HUES6 (cell line): ENCODE results near the gene TOR1A.
"Not testable (repeated sequence)": the region's sequence is repeated elsewhere in the genome, so short reads cannot be mapped to it uniquely, and the experiment has no call there.

ENCODE experiments used
- H3K27ac ChIP-seq: 2 replicates; pipeline ENCODE4 v1.7.0; 2013; ENCODE audit warnings: low read depth, mild to moderate bottlenecking, low read length, inconsistent platforms
- H3K27me3 ChIP-seq: 2 replicates; pipeline ENCODE4 v1.6.1; 2013; ENCODE audit warnings: low read length; ENCODE audit not compliant: control insufficient read depth, insufficient read depth
- H3K36me3 ChIP-seq: 2 replicates; pipeline ENCODE4 v1.6.1; 2013; ENCODE audit warnings: low read length; ENCODE audit not compliant: control insufficient read depth, insufficient read depth
- H3K4me1 ChIP-seq: 2 replicates; pipeline ENCODE4 v1.6.1; 2013; ENCODE audit warnings: low read length; ENCODE audit not compliant: control insufficient read depth, insufficient read depth
- H3K4me3 ChIP-seq: 2 replicates; pipeline ENCODE4 v1.5.1; 2013; ENCODE audit warnings: low read depth, low read length
- H3K9ac ChIP-seq: one replicate; pipeline ENCODE4 v1.6.1; 2013; ENCODE audit warnings: mild to moderate bottlenecking, low read length
- H3K9me3 ChIP-seq: 2 replicates; pipeline ENCODE4 v1.6.1; 2013; ENCODE audit warnings: low read depth, low read length; ENCODE audit not compliant: control insufficient read depth, insufficient read depth

Gene TOR1A

DNA sequence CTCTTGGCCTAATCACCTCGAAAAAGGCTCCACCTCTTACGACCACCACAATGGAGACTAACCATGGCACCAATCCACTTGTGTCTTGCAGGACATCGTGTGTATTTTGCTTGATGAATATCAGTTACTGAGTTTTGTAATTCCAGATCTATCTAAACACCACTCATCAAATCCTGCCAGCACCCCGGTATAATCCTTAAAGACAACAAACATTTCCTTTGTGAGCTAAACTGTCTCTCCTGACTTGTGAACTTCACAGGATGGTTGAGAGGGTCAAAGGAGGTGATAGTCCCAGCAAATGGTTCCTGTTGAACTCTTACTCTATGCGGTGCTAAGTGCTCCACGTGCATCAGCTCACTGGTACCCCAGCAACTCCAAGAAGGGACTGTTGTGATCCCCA, 25.0 kb downstream of the TOR1A start:
- no peak overlapping the region for H3K27ac ChIP-seq
- no peak overlapping the region for H3K4me3 ChIP-seq
- H3K4me1 ChIP-seq: peaks cover 2% of the 10 kb centered on the region; the same call in 1 of the 2 replicates
- H3K9me3 ChIP-seq: no peaks in the 10 kb centered on the region
- H3K27me3 ChIP-seq: peaks cover 7% of the 10 kb centered on the region; the same call in 1 of the 2 replicates
- H3K36me3 ChIP-seq: no peaks in the 10 kb centered on the region
- H3K9ac ChIP-seq: no peak overlapping the region

DNA sequence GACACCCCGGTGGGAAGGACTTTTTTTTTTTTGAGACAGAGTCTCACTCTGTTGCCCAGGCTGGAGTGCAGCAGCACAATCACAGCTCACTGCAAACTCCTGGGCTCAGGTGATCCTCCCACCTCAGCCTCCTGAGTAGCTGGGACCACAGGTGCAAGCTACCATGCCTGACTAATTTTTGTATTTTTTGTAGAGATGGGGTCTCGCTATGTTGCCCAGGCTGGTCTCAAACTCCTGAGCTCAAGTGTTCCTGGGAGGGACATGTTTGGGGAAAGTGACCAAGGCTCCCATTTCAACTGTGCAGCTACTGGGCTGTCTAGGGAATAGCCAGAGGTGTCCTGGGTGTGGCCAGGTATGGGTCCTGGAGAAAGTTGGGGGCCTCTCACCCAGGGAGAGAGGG, 27.9 kb downstream of the TOR1A start:
- H3K9ac ChIP-seq, H3K4me3 ChIP-seq, H3K27ac ChIP-seq: not testable (repeated sequence)

DNA sequence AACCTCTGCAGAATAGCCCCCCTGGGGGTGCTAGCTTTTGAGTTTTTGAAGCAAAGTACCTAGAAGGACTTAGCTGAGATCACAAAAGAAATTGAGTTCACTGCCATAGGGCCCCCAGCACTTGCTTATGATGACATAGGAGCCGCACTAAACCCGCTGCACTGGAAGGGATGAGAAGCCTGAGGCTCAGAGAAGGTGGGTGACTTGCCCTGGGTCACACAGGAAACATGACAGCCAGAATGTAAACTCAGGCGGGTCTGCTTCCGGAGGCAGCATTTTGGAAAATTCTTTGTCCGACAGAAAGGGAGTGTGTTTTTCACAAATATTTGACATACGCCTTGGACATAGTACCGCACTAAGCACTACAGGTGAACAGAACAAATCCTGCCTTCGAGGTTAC, 29.4 kb downstream of the TOR1A start:
- H3K4me3 ChIP-seq: no peak overlapping the region
- no peaks in the 10 kb centered on the region for H3K9me3 ChIP-seq
- no peak overlapping the region for H3K27ac ChIP-seq
- H3K4me1 ChIP-seq: no peaks in the 10 kb centered on the region
- H3K27me3 ChIP-seq: peaks cover 7% of the 10 kb centered on the region; the same call in 1 of the 2 replicates
- no peak overlapping the region for H3K9ac ChIP-seq
- H3K36me3 ChIP-seq: no peaks in the 10 kb centered on the region

More for the DNA sequence above, 27.9 kb downstream of the TOR1A start:
- not testable (repeated sequence) for H3K36me3 ChIP-seq, H3K9me3 ChIP-seq, H3K4me1 ChIP-seq, H3K27me3 ChIP-seq

DNA sequence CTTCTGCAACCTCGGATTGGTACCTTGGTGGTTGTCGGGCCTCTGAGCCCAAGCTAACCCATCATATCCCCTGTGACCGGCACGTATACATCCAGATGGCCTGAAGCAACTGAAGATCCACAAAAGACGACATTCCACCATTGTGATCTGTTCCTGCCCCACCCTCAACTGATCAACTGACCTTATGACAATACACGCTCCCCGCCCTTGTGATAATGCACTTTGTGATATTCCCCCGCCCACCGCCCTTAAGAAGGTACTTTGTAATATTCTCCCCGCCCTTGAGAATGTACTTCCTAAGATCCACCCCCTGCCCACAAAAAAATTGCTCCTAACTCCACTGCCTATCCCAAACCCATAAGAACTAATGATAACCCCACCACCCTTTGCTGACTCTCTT, 37.5 kb downstream of the TOR1A start:
- Histone ChIP-seq H3K36me3 (no peaks in the 10 kb centered on the region), H3K4me3 (no peak overlapping the region), H3K27me3 (no peaks in the 10 kb centered on the region; the same call in 1 of the 2 replicates), H3K4me1 (no peaks in the 10 kb centered on the region), H3K9ac (no peak overlapping the region), H3K27ac (no peak overlapping the region), H3K9me3 (no peaks in the 10 kb centered on the region)

DNA sequence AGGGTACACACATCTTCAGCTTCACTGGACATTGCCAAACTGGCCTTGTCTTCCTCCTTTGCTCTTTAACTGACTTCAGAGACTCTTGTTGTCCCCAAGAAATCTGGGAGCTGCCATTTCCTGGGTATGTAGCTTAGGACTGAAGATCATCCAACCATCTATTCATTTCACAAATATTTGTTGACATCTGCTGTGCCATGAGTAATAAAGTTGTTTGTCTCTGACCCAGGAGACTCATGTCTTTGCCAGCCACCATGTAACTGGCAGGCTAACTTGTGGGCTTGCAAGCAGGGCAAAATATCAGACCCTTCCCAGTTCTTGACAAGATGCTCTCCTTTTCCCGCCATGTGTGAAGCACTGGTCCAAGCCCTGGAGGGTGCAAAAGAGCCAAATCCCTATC, 38.1 kb downstream of the TOR1A start:
- Histone ChIP-seq H3K27ac (no peak overlapping the region), H3K4me1 (no peaks in the 10 kb centered on the region), H3K36me3 (no peaks in the 10 kb centered on the region), H3K4me3 (no peak overlapping the region), H3K9me3 (no peaks in the 10 kb centered on the region), H3K9ac (no peak overlapping the region), H3K27me3 (no peaks in the 10 kb centered on the region; the same call in 1 of the 2 replicates)

DNA sequence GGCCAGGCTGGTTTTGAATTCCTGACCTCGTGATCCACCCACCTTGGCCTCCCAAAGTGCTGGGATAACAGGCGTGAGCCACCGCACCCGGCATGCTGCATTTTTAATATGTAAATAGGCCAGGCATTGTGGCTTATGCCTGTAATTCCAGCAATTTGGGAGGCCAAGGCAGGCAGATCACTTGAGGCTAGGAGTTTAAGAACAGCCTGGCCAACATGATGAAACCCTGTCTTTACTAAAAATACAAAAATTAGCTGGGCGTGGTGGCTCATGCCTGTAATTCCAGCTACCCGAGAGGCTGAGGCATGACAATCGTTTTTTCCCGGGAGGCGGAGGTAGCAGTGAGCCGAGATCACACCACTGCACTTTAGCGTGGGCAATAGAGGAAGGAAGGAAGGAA, 39.0 kb downstream of the TOR1A start:
- H3K36me3 ChIP-seq, H3K4me3 ChIP-seq, H3K9me3 ChIP-seq, H3K27ac ChIP-seq, H3K9ac ChIP-seq, H3K4me1 ChIP-seq, H3K27me3 ChIP-seq: not testable (repeated sequence)

DNA sequence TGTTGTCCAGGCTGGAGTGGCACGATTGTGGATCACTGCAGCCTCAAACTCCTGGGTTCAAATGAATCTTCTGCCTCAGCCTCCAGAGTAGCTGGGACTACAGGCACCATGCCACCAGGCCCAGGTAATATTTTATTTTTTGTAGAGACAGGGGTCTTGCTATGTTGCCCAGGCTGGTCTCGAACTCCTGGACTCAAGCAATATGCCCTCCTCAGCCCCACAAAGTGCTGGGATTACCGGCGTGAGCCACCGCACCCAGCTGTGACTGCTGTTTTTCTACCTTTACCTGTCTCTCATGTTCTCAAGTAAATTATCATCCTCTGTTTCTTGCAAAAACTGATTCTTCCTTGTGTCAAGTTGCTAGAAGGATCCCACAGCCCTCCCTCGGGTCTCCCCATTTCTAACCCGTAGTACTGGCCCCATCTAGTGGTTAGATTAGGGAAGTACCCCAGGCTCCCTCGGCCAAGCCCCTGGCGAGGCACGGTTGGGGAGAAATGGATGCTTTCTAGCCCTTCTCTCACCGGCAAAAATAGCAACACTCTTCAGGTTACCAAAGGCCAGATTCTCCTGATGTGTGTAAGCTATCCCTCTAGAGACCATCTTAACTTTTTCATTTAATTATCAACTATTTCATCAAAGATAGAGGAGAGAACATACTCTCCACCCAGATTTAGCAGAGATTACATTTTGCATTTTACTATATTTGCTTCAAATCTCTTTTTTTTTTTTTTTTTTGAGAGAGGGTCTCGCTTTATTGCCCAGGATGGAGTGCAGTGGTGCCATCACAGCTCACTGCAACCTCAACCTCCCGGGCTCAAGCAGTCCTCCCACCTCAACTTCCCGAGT, 40.2 kb downstream of the TOR1A start:
- Histone ChIP-seq H3K27ac (no peak overlapping the region), H3K4me1 (no peaks in the 10 kb centered on the region), H3K36me3 (no peaks in the 10 kb centered on the region), H3K9me3 (no peaks in the 10 kb centered on the region), H3K4me3 (no peak overlapping the region), H3K9ac (no peak overlapping the region), H3K27me3 (no peaks in the 10 kb centered on the region; the same call in 1 of the 2 replicates)

DNA sequence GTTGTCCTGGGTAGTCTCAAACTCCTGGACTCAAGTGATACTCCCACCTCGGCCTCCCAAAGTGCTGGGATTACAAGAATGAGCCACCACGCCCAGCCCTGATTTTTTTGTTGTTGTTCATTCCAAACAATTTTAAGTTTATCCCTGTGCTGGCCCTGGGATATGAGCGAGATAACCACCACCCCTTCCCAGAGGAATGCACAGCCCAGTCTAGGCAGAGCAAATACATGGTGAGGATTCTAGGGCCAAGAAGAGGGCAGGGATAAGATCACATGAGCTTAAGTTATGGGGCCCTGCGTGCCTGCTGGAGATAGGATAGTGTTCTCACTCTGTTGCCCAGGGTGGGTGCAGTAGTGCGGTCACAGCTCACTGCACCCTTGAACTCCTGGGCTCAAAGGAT, 42.0 kb downstream of the TOR1A start:
- H3K27me3 ChIP-seq: no peaks in the 10 kb centered on the region; the same call in 1 of the 2 replicates
- no peak overlapping the region for H3K27ac ChIP-seq
- H3K4me3 ChIP-seq: no peak overlapping the region
- H3K9ac ChIP-seq: no peak overlapping the region
- peaks cover 7% of the 10 kb centered on the region; the same call in 1 of the 2 replicates for H3K4me1 ChIP-seq
- H3K36me3 ChIP-seq: no peaks in the 10 kb centered on the region
- H3K9me3 ChIP-seq: no peaks in the 10 kb centered on the region

DNA sequence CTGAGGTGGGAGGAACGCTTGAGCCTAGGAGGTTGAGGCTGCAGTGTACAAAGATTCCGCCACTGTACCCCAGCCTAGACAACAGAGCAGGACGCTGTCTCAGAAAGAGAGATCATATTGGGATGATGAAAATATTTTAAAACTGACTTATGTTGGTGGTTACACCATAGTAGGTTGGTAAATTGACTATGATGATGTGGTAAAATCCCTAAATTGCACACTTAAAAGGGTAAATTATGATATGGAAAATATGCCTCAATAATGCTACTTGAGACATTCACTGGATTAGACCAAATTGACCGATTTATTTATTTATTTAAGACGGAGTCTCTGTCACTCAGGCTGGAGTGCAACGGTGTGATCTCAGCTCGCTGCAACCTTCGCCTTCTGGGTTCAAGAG, 42.8 kb downstream of the TOR1A start:
- Histone ChIP-seq H3K9ac (no peak overlapping the region), H3K36me3 (no peaks in the 10 kb centered on the region), H3K4me3 (no peak overlapping the region), H3K4me1 (peaks cover 14% of the 10 kb centered on the region; the same call in 1 of the 2 replicates), H3K9me3 (no peaks in the 10 kb centered on the region), H3K27ac (no peak overlapping the region), H3K27me3 (no peaks in the 10 kb centered on the region)

DNA sequence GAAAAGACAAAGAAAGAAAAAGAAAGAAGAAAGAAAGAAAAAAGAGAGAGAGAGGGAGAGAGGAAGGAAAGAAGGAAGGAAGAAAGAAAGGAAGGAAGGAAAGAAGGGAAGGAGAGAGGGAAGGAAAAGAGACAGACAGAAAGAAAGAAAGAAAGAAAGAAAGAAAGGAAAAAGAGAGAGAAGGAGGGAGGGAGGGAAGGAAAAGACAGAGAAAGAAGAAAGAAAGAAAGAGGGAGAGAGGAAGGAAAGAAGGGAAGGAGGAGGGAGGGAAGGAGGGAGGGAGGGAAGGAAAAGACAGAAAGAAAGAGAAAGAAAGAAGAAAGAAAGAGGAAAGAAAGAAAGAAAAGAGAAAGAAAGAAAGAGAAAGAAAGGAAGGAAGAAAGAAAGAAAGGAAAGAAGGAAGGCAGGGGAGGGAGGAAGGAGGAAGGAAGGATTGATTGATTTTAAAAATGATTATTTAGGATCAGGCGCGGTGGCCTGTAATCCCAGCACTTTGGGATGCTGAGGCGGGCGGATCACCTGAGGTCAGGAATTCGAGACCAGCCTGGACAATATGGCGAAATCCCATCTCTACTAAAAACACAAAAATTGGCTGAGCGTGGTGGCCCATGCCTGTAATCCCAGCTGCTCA, 44.3 kb downstream of the TOR1A start:
- H3K4me3 ChIP-seq: no peak overlapping the region
- no peaks in the 10 kb centered on the region for H3K9me3 ChIP-seq
- H3K9ac ChIP-seq: no peak overlapping the region
- no peaks in the 10 kb centered on the region for H3K27me3 ChIP-seq
- peaks cover 14% of the 10 kb centered on the region; the same call in 1 of the 2 replicates for H3K4me1 ChIP-seq
- no peak overlapping the region for H3K27ac ChIP-seq
- H3K36me3 ChIP-seq: no peaks in the 10 kb centered on the region

DNA sequence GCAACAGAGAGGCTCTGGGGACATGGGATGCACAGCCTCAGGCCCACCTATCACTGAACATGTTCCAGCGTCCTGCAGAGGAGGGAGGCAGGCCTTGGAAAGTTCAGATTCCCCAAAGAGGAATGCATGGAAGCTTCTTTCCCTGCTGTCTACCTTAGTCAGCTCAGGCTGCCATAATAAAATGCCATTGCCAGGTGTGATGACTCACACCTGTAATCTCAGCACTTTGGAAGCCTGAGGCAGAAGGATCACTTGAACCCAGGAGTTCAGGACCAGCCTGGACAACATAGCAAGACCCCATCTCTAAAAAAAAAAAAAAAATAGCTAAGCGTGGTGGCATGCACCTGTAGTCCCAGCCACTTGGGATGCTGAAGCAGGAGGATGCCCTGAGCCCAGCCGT, 45.5 kb downstream of the TOR1A start:
- Histone ChIP-seq H3K27me3 (no peaks in the 10 kb centered on the region), H3K4me3 (no peak overlapping the region), H3K27ac (no peak overlapping the region)

More for the DNA sequence above, 45.5 kb downstream of the TOR1A start:
- Histone ChIP-seq H3K9ac (no peak overlapping the region), H3K36me3 (no peaks in the 10 kb centered on the region), H3K4me1 (peaks cover 14% of the 10 kb centered on the region; the same call in 1 of the 2 replicates), H3K9me3 (no peaks in the 10 kb centered on the region)
